H9 (cell line): Measurements from ENCODE around the gene GRIA1. TPM values are rescaled to one million over a fixed set of nuclear protein-coding genes. Genes with fewer than 3 reads are reported as not detected.

Experiments
- DNase-seq: peaks from one replicate; pipeline ENCODE4 v3.0.0-alpha.2; 2017
- H2AFZ ChIP-seq: one replicate; pipeline ENCODE4 v1.6.1; 2013; ENCODE audit warnings: mild to moderate bottlenecking, low read length, control low read depth, moderate library complexity
- H2AK5ac ChIP-seq: 2 replicates; pipeline ENCODE4 v1.6.1; 2013; ENCODE audit warnings: low read length, control low read depth, mixed read lengths; ENCODE audit not compliant: insufficient read length
- H2BK120ac ChIP-seq: one replicate; pipeline ENCODE4 v1.6.1; 2013; ENCODE audit warnings: low read depth, mild to moderate bottlenecking, low read length, control low read depth, inconsistent platforms; ENCODE audit not compliant: poor library complexity, severe bottlenecking
- H2BK12ac ChIP-seq: 2 replicates; pipeline ENCODE4 v1.6.1; 2013; ENCODE audit warnings: low read length, control low read depth, mixed read lengths, low read depth; ENCODE audit not compliant: insufficient read length
- H2BK15ac ChIP-seq: 2 replicates; pipeline ENCODE4 v1.6.1; 2013; ENCODE audit warnings: low read depth, low read length, control low read depth
- H2BK20ac ChIP-seq: one replicate; pipeline ENCODE4 v1.6.1; 2013; ENCODE audit warnings: low read depth, mild to moderate bottlenecking, low read length, control low read depth, inconsistent platforms; ENCODE audit not compliant: poor library complexity, severe bottlenecking
- H2BK5ac ChIP-seq: 2 replicates; pipeline ENCODE4 v1.6.1; 2013; ENCODE audit warnings: low read length, control low read depth, mixed read lengths; ENCODE audit not compliant: insufficient read length
- H3K14ac ChIP-seq: 2 replicates; pipeline ENCODE4 v1.6.1; 2013; ENCODE audit warnings: low read length, control low read depth; ENCODE audit not compliant: insufficient read depth
- H3K18ac ChIP-seq: 2 replicates; pipeline ENCODE4 v1.6.1; 2013; ENCODE audit warnings: low read depth, mild to moderate bottlenecking, mixed read lengths, low read length, control low read depth; ENCODE audit not compliant: insufficient read length
- H3K23ac ChIP-seq: 2 replicates; pipeline ENCODE4 v1.6.1; 2013; ENCODE audit warnings: low read length, control low read depth, mixed read lengths, low read depth; ENCODE audit not compliant: insufficient read length
- H3K23me2 ChIP-seq: 2 replicates; pipeline ENCODE4 v1.6.1; 2013; ENCODE audit warnings: low read depth, mild to moderate bottlenecking, mixed read lengths, low read length, control low read depth; ENCODE audit not compliant: insufficient read length, poor library complexity, severe bottlenecking
- H3K27ac ChIP-seq: 2 replicates; pipeline ENCODE4 v1.5.1; 2013; ENCODE audit warnings: low read length, control low read depth, mixed read lengths, low read depth; ENCODE audit not compliant: insufficient read length
- H3K27me3 ChIP-seq: 2 replicates; pipeline ENCODE4 v1.6.1; 2013; ENCODE audit warnings: low read length, control low read depth, inconsistent platforms; ENCODE audit not compliant: insufficient read depth
- H3K4ac ChIP-seq: 2 replicates; pipeline ENCODE4 v1.6.1; 2013; ENCODE audit warnings: low read depth, mild to moderate bottlenecking, control low read depth, inconsistent platforms, low read length, moderate library complexity
- H3K4me1 ChIP-seq: 2 replicates; pipeline ENCODE4 v1.6.1; 2013; ENCODE audit warnings: low read length, control low read depth, inconsistent platforms; ENCODE audit not compliant: insufficient read depth
- H3K4me2 ChIP-seq: 2 replicates; pipeline ENCODE4 v1.6.1; 2013; ENCODE audit warnings: low read length, control low read depth, mixed read lengths; ENCODE audit not compliant: insufficient read length, insufficient read depth
- H3K56ac ChIP-seq: 2 replicates; pipeline ENCODE4 v1.6.1; 2013; ENCODE audit warnings: low read depth, mild to moderate bottlenecking, mixed read lengths, low read length, control low read depth; ENCODE audit not compliant: insufficient read length
- H3K79me1 ChIP-seq: 2 replicates; pipeline ENCODE4 v1.6.1; 2013; ENCODE audit warnings: low read depth, mild to moderate bottlenecking, moderate library complexity, low read length, control low read depth, inconsistent platforms; ENCODE audit not compliant: insufficient read depth, poor library complexity, severe bottlenecking
- H3K79me2 ChIP-seq: 2 replicates; pipeline ENCODE4 v1.6.1; 2013; ENCODE audit warnings: low read length, control low read depth, inconsistent platforms; ENCODE audit not compliant: insufficient read depth
- H3K9ac ChIP-seq: 2 replicates; pipeline ENCODE4 v1.6.1; 2013; ENCODE audit warnings: low read length, control low read depth, mixed read lengths; ENCODE audit not compliant: insufficient read length; ENCODE audit errors: extremely low read depth
- H3K9me3 ChIP-seq: one replicate; pipeline ENCODE4 v1.6.1; 2013; ENCODE audit warnings: low read depth, low read length, inconsistent platforms; ENCODE audit not compliant: control insufficient read depth
- H3T11ph ChIP-seq: one replicate; pipeline ENCODE4 v1.6.1; 2013; ENCODE audit warnings: mild to moderate bottlenecking, low read length, control low read depth, inconsistent platforms
- H4K20me1 ChIP-seq: one replicate; pipeline ENCODE4 v1.6.1; 2013; ENCODE audit not compliant: control insufficient read depth, insufficient read length, insufficient read depth
- H4K5ac ChIP-seq: 2 replicates; pipeline ENCODE4 v1.6.1; 2013; ENCODE audit warnings: low read depth, mild to moderate bottlenecking, mixed read lengths, low read length, control low read depth; ENCODE audit not compliant: insufficient read length
- H4K8ac ChIP-seq: replicated peaks from 2 replicates; pipeline ENCODE4 v1.6.1; 2013; ENCODE audit warnings: low read length, control low read depth, mixed read lengths, low read depth; ENCODE audit not compliant: insufficient read length
- H4K91ac ChIP-seq: 2 replicates; pipeline ENCODE4 v1.6.1; 2013; ENCODE audit warnings: low read depth, mild to moderate bottlenecking, moderate library complexity, mixed read lengths, low read length, control low read depth; ENCODE audit not compliant: insufficient read length
- H3K27ac Mint-ChIP-seq, 3 experiments: 2 replicates in 2 of 3; 3 replicates in 1 of 3; pipeline ENCODE4 v1.8.0; 2020 to 2021; ENCODE audit warnings: mixed read lengths in 3 of 3, mild to moderate bottlenecking in 1 of 3, moderate library complexity in 1 of 3
- H3K27me3 Mint-ChIP-seq: 2 replicates; pipeline ENCODE4 v1.8.0; 2021; ENCODE audit warnings: low read depth, mild to moderate bottlenecking, moderate library complexity, mixed read lengths
- H3K36me3 Mint-ChIP-seq, 3 experiments: 2 replicates in 2 of 3; 3 replicates in 1 of 3; pipeline ENCODE4 v1.8.0; 2020 to 2021; ENCODE audit warnings: low read depth in 3 of 3, mixed read lengths in 3 of 3; ENCODE audit not compliant: insufficient read depth in 1 of 3
- H3K4me1 Mint-ChIP-seq, 2 experiments: 2 replicates each; pipeline ENCODE4 v1.8.0; 2020; ENCODE audit warnings: mixed read lengths in 2 of 2
- H3K4me3 Mint-ChIP-seq, 2 experiments: 2 replicates in 1 of 2; 3 replicates in 1 of 2; pipeline ENCODE4 v1.8.0; 2020 to 2021; ENCODE audit warnings: mild to moderate bottlenecking in 2 of 2, mixed read lengths in 2 of 2, moderate library complexity in 1 of 2
- H3K9me3 Mint-ChIP-seq, 2 experiments: 2 replicates in 1 of 2; 3 replicates in 1 of 2; pipeline ENCODE4 v1.8.0; 2020; ENCODE audit warnings: mild to moderate bottlenecking in 2 of 2, mixed read lengths in 2 of 2, moderate library complexity in 1 of 2
- total RNA-seq: library from RNA; stranded (reverse); gene quantifications from 2 replicates; pipeline ENCODE4 v1.2.1, GENCODE V29; 2021
- TF ChIP-seq, protein P1 (sequence below): fragments of 200-600 bp; sonication (generic); conservative IDR thresholded peaks from 3 replicates; pipeline ENCODE4 v1.8.0; 2021; ENCODE audit warnings: antibody characterized with exemption, mild to moderate bottlenecking

GRIA1 gene
- total RNA-seq, 1 experiment from 2014 or later = 0.52 TPM

DNA sequence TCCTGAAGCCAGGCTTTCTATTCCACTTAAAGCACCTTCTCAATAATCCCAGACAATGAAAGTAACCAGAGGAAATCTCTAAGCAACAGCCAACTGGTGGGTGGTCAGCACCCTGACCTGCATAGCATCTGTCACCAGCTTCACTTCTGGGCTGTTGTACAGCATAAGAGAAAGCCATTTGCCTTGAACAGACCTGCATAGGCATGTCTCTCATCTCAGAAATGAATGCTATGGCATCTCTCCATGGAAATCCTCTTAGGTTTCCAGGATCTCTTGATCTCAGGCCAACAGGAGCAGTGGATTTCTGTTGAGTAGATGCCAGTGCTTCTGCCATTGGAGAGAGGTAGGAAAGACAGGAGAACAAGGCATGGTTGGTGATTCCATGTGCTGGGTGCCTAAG, 213.6 kb downstream of the GRIA1 start:
- Histone ChIP-seq H2BK20ac (no peak overlapping the region), H2AK5ac (no peak overlapping the region), H3K4me2 (no peak overlapping the region), H4K8ac (no peak overlapping the region), H3K27ac (no peak overlapping the region), H3K4ac (no peak overlapping the region), H3K79me2 (no peaks in the 10 kb centered on the region), H4K91ac (no peak overlapping the region), H3K4me1 (no peaks in the 10 kb centered on the region; the same call in 1 of the 2 replicates), H2BK12ac (no peak overlapping the region), H3T11ph (no peak overlapping the region), H3K23ac (no peak overlapping the region), H2BK15ac (no peak overlapping the region), H2BK5ac (no peak overlapping the region), H3K9ac (no peak overlapping the region), H3K27me3 (no peaks in the 10 kb centered on the region), H3K23me2 (no peaks in the 10 kb centered on the region), H4K5ac (no peak overlapping the region), H3K18ac (no peak overlapping the region), H2AFZ (no peak overlapping the region), H4K20me1 (no peaks in the 10 kb centered on the region), H3K14ac (no peak overlapping the region), H3K79me1 (no peaks in the 10 kb centered on the region), H3K9me3 (no peaks in the 10 kb centered on the region), H3K56ac (no peak overlapping the region), H2BK120ac (no peak overlapping the region)
- Mint-ChIP-seq H3K27ac (no peak overlapping the region), H3K9me3 (no peaks in the 10 kb centered on the region; a peak in 1 of 5 replicates), H3K27me3 (no peaks in the 10 kb centered on the region), H3K36me3 (no peaks in the 10 kb centered on the region; a peak in 1 of 7 replicates), H3K4me3 (no peak overlapping the region), H3K4me1 (peaks cover 8 to 13% of the 10 kb centered on the region in 2 experiments)
- no peak for DNase-seq
- TF ChIP-seq, protein P1, sequence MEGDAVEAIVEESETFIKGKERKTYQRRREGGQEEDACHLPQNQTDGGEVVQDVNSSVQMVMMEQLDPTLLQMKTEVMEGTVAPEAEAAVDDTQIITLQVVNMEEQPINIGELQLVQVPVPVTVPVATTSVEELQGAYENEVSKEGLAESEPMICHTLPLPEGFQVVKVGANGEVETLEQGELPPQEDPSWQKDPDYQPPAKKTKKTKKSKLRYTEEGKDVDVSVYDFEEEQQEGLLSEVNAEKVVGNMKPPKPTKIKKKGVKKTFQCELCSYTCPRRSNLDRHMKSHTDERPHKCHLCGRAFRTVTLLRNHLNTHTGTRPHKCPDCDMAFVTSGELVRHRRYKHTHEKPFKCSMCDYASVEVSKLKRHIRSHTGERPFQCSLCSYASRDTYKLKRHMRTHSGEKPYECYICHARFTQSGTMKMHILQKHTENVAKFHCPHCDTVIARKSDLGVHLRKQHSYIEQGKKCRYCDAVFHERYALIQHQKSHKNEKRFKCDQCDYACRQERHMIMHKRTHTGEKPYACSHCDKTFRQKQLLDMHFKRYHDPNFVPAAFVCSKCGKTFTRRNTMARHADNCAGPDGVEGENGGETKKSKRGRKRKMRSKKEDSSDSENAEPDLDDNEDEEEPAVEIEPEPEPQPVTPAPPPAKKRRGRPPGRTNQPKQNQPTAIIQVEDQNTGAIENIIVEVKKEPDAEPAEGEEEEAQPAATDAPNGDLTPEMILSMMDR = no peak
